Panc1 (cell line): ENCODE results near the gene LYST. TPM values are rescaled to one million over a fixed set of nuclear protein-coding genes. Genes with fewer than 3 reads are reported as not detected.

Source experiments
- ATAC-seq: fragments of 200-7000 bp; cut with Tn5 transposase; 2 replicates; pipeline ENCODE4 v1.9.1; 2020; ENCODE audit warnings: mild to moderate bottlenecking, moderate library complexity
- BruUV-seq: library from RNA; stranded (reverse); fragments of 400-500 nt; replicated peaks from 2 replicates; lab custom pipeline; 2021; lab: Mats Ljungman, UMichigan
- CTCF ChIA-PET: fragments of 300-600 bp; sonication (Branson Sonifier 250); formaldehyde crosslinking; loops from one replicate; lab custom pipeline; 2022; ENCODE audit warnings: antibody characterized with exemption; lab: Charles Lee
- POLR2A ChIA-PET: fragments of 300-600 bp; sonication (Branson Sonifier 250); formaldehyde crosslinking; loops from one replicate; lab custom pipeline; 2022; ENCODE audit warnings: antibody characterized with exemption; lab: Charles Lee
- DNase-seq: peaks from one replicate; pipeline ENCODE4 v3.0.0-alpha.2; 2010; ENCODE audit warnings: low read depth, low spot score
- H3K27ac ChIP-seq: 2 replicates; pipeline ENCODE4 v1.5.1; 2011; ENCODE audit warnings: mild to moderate bottlenecking, low read length, inconsistent platforms
- H3K27me3 ChIP-seq: fragments of 200-500 bp; sonication (Bioruptor generic); 2 replicates; pipeline ENCODE4 v1.6.0; 2014; ENCODE audit warnings: low read length, inconsistent platforms; ENCODE audit not compliant: control insufficient read depth, insufficient read depth
- H3K36me3 ChIP-seq: fragments of 200-500 bp; sonication (Bioruptor generic); 2 replicates; pipeline ENCODE4 v1.5.1; 2014; ENCODE audit warnings: inconsistent platforms, mild to moderate bottlenecking, low read length, moderate library complexity; ENCODE audit not compliant: control insufficient read depth, insufficient read depth
- H3K4me1 ChIP-seq: 2 replicates; pipeline ENCODE4 v1.5.1; 2011; ENCODE audit warnings: inconsistent platforms, mild to moderate bottlenecking, low read length, moderate library complexity; ENCODE audit not compliant: control insufficient read depth, insufficient read depth
- H3K4me3 ChIP-seq, 2 experiments: 2 replicates each; pipeline ENCODE4 v1.5.1; 2011 to 2012; ENCODE audit warnings: low read depth in 2 of 2, low read length in 2 of 2, mild to moderate bottlenecking in 2 of 2, inconsistent platforms in 1 of 2, moderate library complexity in 1 of 2
- H3K9me3 ChIP-seq: fragments of 200-500 bp; sonication (Bioruptor generic); 2 replicates; pipeline ENCODE4 v1.5.1; 2014; ENCODE audit warnings: low read depth, mild to moderate bottlenecking, inconsistent platforms, low read length, moderate library complexity; ENCODE audit not compliant: control insufficient read depth, insufficient read depth
- POLR2AphosphoS5 ChIP-seq: IDR thresholded peaks from 2 replicates; pipeline ENCODE4 v1.6.1; 2012; ENCODE audit warnings: mild to moderate bottlenecking, low read depth, low read length, moderate library complexity
- SIN3A ChIP-seq: IDR thresholded peaks from 2 replicates; pipeline ENCODE4 v1.6.1; 2012; ENCODE audit warnings: low read depth, mild to moderate bottlenecking, low read length, moderate library complexity, borderline replicate concordance; ENCODE audit not compliant: insufficient read depth
- TCF7L2 ChIP-seq: IDR thresholded peaks from 2 replicates; pipeline ENCODE4 v1.6.1; 2011; ENCODE audit warnings: mild to moderate bottlenecking, low read depth, low read length, inconsistent platforms
- in situ Hi-C: cut with HindIII; loops from 2 replicates; pipeline ENCODE4 v1.10.0; 2016; ENCODE audit warnings: low sequenced_read_pairs, low pct_unique_long_range_greater_than_20kb
- intact Hi-C: fragments of 100-400 bp; cut with micrococcal nuclease; formaldehyde crosslinking; loops from one replicate; pipeline ENCODE4 v1.10.0; 2022; ENCODE audit not compliant: unreplicated experiment
- total RNA-seq: library from RNA; stranded (reverse); gene quantifications from one replicate; pipeline ENCODE4 v1.2.1, GENCODE V29; 2021; ENCODE audit not compliant: unreplicated experiment
- TF ChIP-seq, protein P1 (sequence below): fragments of 450-650 bp; IDR thresholded peaks from 2 replicates; pipeline ENCODE4 v1.5.1; 2017; ENCODE audit warnings: mild to moderate bottlenecking
- TF ChIP-seq, protein P2 (sequence below), 2 experiments: IDR thresholded peaks; 2 replicates each; pipeline ENCODE4 v1.6.1; 2011 to 2012; ENCODE audit warnings: low read depth in 2 of 2, control low read depth in 1 of 2, low read length in 1 of 2, mild to moderate bottlenecking in 1 of 2, moderate library complexity in 1 of 2; ENCODE audit not compliant: insufficient read depth in 1 of 2

LYST gene
- total RNA-seq, 1 experiment from 2014 or later = 75.2 TPM

DNA sequence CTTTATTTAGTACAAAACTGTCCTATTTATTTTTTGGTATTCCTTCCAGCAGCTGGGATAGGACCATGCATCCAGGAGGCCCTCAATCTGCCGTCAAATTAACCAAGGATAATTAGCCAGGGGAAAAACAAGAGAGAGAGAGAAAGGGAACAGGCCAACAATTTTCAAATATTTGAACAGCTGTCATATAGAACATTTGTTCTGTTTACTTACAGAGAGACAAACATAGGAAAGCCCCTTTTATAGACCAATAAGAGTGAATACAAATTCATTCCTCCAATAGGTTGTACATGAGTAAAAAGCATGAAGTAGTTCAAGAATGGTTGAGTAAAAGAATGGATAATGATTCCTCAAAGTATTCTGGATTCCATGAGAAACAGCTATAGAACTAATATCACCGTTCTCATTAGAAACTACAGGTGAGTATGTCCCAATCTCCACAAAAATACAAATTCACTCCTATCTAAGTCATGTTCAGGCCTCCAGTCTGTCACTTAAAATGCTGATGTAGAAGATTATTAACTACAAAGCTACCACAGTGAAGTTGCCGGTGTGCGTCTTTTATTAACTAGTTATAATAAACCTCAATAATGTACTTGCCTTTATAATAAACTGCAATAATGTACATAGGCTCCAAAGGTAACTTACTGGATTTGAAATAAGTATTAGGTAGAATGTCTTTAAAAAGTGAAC lies 152.4 kb downstream of the LYST start:
- CTCF ChIA-PET = no interaction called here
- Histone ChIP-seq H3K4me3 (no peak overlapping the region), H3K9me3 (no peaks in the 10 kb centered on the region), H3K4me1 (0 out of 2 replicates have a peak, but pooled peaks cover 3% of the 10 kb centered on the region), H3K36me3 (peaks cover 33% of the 10 kb centered on the region), H3K27ac (no peak overlapping the region), H3K27me3 (no peaks in the 10 kb centered on the region)
- in situ Hi-C loops = no loop called here
- TF ChIP-seq POLR2AphosphoS5 = no peak
- no peak for TF ChIP-seq TCF7L2
- TF ChIP-seq, protein P1, sequence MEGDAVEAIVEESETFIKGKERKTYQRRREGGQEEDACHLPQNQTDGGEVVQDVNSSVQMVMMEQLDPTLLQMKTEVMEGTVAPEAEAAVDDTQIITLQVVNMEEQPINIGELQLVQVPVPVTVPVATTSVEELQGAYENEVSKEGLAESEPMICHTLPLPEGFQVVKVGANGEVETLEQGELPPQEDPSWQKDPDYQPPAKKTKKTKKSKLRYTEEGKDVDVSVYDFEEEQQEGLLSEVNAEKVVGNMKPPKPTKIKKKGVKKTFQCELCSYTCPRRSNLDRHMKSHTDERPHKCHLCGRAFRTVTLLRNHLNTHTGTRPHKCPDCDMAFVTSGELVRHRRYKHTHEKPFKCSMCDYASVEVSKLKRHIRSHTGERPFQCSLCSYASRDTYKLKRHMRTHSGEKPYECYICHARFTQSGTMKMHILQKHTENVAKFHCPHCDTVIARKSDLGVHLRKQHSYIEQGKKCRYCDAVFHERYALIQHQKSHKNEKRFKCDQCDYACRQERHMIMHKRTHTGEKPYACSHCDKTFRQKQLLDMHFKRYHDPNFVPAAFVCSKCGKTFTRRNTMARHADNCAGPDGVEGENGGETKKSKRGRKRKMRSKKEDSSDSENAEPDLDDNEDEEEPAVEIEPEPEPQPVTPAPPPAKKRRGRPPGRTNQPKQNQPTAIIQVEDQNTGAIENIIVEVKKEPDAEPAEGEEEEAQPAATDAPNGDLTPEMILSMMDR = no peak
- TF ChIP-seq, protein P2, sequence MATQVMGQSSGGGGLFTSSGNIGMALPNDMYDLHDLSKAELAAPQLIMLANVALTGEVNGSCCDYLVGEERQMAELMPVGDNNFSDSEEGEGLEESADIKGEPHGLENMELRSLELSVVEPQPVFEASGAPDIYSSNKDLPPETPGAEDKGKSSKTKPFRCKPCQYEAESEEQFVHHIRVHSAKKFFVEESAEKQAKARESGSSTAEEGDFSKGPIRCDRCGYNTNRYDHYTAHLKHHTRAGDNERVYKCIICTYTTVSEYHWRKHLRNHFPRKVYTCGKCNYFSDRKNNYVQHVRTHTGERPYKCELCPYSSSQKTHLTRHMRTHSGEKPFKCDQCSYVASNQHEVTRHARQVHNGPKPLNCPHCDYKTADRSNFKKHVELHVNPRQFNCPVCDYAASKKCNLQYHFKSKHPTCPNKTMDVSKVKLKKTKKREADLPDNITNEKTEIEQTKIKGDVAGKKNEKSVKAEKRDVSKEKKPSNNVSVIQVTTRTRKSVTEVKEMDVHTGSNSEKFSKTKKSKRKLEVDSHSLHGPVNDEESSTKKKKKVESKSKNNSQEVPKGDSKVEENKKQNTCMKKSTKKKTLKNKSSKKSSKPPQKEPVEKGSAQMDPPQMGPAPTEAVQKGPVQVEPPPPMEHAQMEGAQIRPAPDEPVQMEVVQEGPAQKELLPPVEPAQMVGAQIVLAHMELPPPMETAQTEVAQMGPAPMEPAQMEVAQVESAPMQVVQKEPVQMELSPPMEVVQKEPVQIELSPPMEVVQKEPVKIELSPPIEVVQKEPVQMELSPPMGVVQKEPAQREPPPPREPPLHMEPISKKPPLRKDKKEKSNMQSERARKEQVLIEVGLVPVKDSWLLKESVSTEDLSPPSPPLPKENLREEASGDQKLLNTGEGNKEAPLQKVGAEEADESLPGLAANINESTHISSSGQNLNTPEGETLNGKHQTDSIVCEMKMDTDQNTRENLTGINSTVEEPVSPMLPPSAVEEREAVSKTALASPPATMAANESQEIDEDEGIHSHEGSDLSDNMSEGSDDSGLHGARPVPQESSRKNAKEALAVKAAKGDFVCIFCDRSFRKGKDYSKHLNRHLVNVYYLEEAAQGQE (IDR thresholded peaks at IDR 0.05; ENCODE audit: insufficient read depth in 1 of 2, low read depth in 2 of 2, low read length in 1 of 2) = no peak
- no peak for TF ChIP-seq SIN3A
- ATAC-seq = no peak
- intact Hi-C loops = no loop called here
- no TSS peak for BruUV-seq
- DNase-seq = no peak
- POLR2A ChIA-PET = no interaction called here

DNA sequence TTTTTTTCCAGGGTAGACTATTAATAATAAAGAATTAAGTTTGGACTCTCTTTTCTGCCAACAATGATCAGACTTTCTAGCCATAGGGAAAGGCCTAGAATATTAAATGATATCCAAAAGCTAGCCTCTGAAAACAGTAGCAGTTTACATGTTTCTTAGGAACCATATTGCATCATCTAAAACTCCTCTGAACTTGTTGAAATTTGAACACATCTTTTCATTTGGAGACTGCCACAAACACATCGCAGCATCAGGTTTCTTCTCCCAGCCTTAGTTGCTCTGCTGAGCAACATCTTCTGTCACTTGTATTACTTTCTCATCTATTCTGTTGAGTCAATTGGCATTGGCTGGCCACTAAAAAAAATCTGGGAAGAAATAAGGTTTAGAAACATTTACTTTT lies 153.9 kb downstream of the LYST start:
- BruUV-seq = no TSS peak
- DNase-seq (no peak), ATAC-seq (no peak)
- TF ChIP-seq, protein P2 (IDR thresholded peaks at IDR 0.05; ENCODE audit: insufficient read depth in 1 of 2, low read depth in 2 of 2, low read length in 1 of 2) = no peak
- TF ChIP-seq POLR2AphosphoS5 (no peak), TCF7L2 (no peak), SIN3A (no peak)
- TF ChIP-seq, protein P1 = no peak
- ChIA-PET POLR2A (no interaction called here), CTCF (no interaction called here)
- Histone ChIP-seq H3K4me1 (peaks cover 9% of the 10 kb centered on the region; the same call in 1 of the 2 replicates), H3K9me3 (no peaks in the 10 kb centered on the region), H3K27me3 (no peaks in the 10 kb centered on the region), H3K36me3 (peaks cover 38% of the 10 kb centered on the region), H3K4me3 (no peak overlapping the region), H3K27ac (no peak overlapping the region)
- intact Hi-C loops (no loop called here), in situ Hi-C loops (no loop called here)
